ENCODE measurements around the gene NRN1.

DNA sequence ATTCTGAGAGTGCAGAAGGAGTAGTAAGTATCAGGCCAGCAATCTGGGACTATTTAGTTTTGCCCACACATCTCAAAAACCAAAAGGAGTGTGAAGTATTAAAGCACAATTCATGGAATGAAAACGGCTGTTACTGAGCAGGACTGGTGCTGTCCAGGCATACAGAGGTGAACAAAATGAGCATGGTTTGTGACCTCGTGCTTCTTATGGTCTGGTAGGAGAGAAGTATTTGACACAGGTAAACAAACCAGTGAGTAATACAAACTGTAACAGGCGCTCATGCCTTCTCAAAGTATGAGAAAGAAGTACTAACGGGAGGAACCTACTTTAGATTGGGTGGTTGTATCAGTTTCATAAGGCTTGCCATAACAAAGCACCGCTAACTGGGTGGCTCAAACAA, 17.5 kb upstream of the NRN1 start:
- TF ChIP-seq, protein P1, sequence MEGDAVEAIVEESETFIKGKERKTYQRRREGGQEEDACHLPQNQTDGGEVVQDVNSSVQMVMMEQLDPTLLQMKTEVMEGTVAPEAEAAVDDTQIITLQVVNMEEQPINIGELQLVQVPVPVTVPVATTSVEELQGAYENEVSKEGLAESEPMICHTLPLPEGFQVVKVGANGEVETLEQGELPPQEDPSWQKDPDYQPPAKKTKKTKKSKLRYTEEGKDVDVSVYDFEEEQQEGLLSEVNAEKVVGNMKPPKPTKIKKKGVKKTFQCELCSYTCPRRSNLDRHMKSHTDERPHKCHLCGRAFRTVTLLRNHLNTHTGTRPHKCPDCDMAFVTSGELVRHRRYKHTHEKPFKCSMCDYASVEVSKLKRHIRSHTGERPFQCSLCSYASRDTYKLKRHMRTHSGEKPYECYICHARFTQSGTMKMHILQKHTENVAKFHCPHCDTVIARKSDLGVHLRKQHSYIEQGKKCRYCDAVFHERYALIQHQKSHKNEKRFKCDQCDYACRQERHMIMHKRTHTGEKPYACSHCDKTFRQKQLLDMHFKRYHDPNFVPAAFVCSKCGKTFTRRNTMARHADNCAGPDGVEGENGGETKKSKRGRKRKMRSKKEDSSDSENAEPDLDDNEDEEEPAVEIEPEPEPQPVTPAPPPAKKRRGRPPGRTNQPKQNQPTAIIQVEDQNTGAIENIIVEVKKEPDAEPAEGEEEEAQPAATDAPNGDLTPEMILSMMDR (IDR thresholded peaks at IDR 0.05; ENCODE audit: poor library complexity): no peak
- TF ChIP-seq EZH2 (IDR thresholded peaks at IDR 0.05; ENCODE audit: borderline replicate concordance): no peak
- TF ChIP-seq EZH2phosphoT487 (IDR thresholded peaks at IDR 0.05; ENCODE audit: low read depth, severe bottlenecking, unreplicated experiment): no peak

All from hepatocyte (in vitro differentiated cells).